ENCODE measurements around the gene FOXK1.

The FOXK1 gene

GRCh38 chr7:4734587-4735345, 52.7 kb downstream of the FOXK1 start:
- peaks cover 47% of the 10 kb centered on the region for H3K4me1 Mint-ChIP-seq
- H3K27ac Mint-ChIP-seq (ENCODE audit: low read depth): peak overlapping the region; percentile 3
- ATAC-seq (replicated peaks; ENCODE audit: extremely low read depth, poor library complexity, severe bottlenecking): no peak

GRCh38 chr7:4737300-4737699, 55.2 kb downstream of the FOXK1 start:
- ATAC-seq (replicated peaks; ENCODE audit: extremely low read depth, poor library complexity, severe bottlenecking): no peak
- H3K4me1 Mint-ChIP-seq: peaks cover 45% of the 10 kb centered on the region
- no peak for DNase-seq (ENCODE audit: low spot score in 2 of 2)

More at GRCh38 chr7:4734587-4735345, 52.7 kb downstream of the FOXK1 start:
- no peak for DNase-seq (ENCODE audit: low spot score in 2 of 2)
- H3K36me3 Mint-ChIP-seq (ENCODE audit: insufficient read depth): peaks cover 5% of the 10 kb centered on the region
- H3K27me3 Mint-ChIP-seq: no peaks in the 10 kb centered on the region
- no peaks in the 10 kb centered on the region for H3K9me3 Mint-ChIP-seq
- peak overlapping the region; percentile 45 for H3K4me3 Mint-ChIP-seq

DNA sequence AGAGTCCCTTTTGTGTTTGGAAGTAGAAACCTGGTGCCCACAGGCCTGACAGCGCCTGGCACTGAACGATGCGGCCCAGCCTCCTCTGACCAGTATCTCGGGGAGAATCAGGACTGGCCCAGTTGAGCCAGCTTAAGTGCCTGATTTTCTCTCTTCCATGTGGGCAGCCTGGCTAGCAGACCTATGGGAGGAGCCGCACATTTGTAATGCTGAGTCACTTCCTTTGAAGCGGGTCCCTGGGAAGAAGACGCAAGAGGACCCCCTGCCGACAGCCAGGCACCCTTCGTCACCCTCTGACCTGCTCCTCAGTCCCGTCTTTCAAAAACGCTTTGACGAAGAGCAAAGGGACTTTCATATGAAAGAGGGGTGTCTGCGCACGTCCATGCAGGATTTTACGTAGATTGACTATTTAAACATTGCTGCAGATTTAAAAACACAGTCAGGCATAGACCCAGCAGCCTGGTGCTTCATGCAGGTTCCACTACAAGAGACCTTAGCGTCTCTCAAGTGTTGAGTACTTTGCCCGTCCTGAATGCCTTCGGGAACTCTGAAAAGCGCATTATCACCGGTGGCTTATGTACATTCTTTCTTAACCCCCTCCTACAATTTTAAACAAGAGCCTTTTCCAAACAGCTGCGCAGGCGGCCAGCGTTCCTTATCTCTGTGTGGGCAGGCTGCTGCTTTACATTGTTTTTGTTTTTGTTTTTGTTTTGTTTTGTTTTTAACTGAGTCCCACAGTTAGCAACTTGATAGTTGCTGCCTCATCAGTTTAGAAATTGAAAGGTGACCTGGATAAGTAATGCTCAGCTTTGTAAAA, 56.8 kb downstream of the FOXK1 start:
- DNase-seq (ENCODE audit: low spot score in 2 of 2): no peak
- H3K4me3 Mint-ChIP-seq: peak overlapping the region; percentile 20
- peak overlapping the region; percentile 74 for H3K27ac Mint-ChIP-seq (ENCODE audit: low read depth)
- peaks cover 14% of the 10 kb centered on the region for H3K36me3 Mint-ChIP-seq (ENCODE audit: insufficient read depth)
- H3K27me3 Mint-ChIP-seq: no peaks in the 10 kb centered on the region
- H3K9me3 Mint-ChIP-seq: no peaks in the 10 kb centered on the region
- no peak for ATAC-seq (replicated peaks; ENCODE audit: extremely low read depth, poor library complexity, severe bottlenecking)
- H3K4me1 Mint-ChIP-seq: peaks cover 38% of the 10 kb centered on the region

More at GRCh38 chr7:4737300-4737699, 55.2 kb downstream of the FOXK1 start:
- Mint-ChIP-seq H3K4me3 (no peak overlapping the region), H3K27me3 (no peaks in the 10 kb centered on the region), H3K36me3 (ENCODE audit: insufficient read depth) (peaks cover 12% of the 10 kb centered on the region), H3K9me3 (no peaks in the 10 kb centered on the region), H3K27ac (ENCODE audit: low read depth) (no peak overlapping the region)

DNA sequence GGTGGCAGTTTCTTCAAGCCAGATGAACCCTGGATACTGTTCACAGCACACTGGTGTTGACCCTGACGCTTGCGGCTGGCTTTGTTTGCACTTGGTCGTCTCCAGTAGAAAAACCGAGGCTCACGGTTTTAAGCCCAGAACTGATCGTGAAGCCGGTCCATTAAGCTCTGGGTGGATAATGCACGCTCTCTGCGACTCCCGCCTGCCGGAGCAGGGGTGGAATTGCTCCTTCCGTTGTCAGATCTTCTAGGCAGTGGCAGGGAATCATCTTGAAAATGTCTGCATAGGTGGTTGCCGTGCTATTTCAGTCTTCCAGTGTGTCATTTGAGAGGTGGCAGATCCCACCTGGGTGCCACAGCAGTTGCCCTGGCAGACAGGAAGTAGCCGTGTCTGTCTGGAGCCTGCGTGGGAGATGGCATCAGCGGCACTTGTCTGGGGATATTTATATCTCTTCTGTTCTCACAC, 57.5 kb downstream of the FOXK1 start:
- H3K27ac Mint-ChIP-seq (ENCODE audit: low read depth): peak overlapping the region; percentile 74
- no peaks in the 10 kb centered on the region for H3K27me3 Mint-ChIP-seq
- peaks cover 13% of the 10 kb centered on the region for H3K36me3 Mint-ChIP-seq (ENCODE audit: insufficient read depth)
- H3K4me3 Mint-ChIP-seq: peak overlapping the region; percentile 20
- H3K4me1 Mint-ChIP-seq: peaks cover 38% of the 10 kb centered on the region
- no peak for ATAC-seq (replicated peaks; ENCODE audit: extremely low read depth, poor library complexity, severe bottlenecking)
- no peak for DNase-seq (ENCODE audit: low spot score in 2 of 2)
- no peaks in the 10 kb centered on the region for H3K9me3 Mint-ChIP-seq

DNA sequence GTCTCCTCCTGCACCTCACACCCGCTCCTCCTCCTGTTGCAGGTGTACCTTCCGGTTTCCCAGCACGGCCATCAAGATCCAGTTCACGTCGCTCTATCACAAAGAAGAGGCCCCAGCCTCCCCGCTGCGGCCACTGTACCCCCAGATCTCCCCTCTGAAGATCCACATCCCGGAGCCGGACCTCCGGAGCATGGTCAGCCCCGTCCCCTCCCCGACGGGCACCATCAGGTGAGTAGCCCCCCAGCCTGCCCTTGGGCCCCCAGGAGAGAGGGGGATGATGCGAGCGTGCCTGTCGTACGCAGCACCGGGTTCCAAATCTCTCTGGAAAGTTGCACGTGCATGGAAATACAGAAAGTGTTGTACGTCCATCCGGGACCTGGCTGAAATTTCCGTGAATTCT, 58.7 kb downstream of the FOXK1 start:
- H3K4me3 Mint-ChIP-seq: no peak overlapping the region
- H3K27ac Mint-ChIP-seq (ENCODE audit: low read depth): no peak overlapping the region
- no peak for ATAC-seq (replicated peaks; ENCODE audit: extremely low read depth, poor library complexity, severe bottlenecking)
- DNase-seq (ENCODE audit: low spot score in 2 of 2): no peak
- H3K27me3 Mint-ChIP-seq: no peaks in the 10 kb centered on the region
- H3K9me3 Mint-ChIP-seq: no peaks in the 10 kb centered on the region
- peaks cover 43% of the 10 kb centered on the region for H3K4me1 Mint-ChIP-seq
- H3K36me3 Mint-ChIP-seq (ENCODE audit: insufficient read depth): peaks cover 17% of the 10 kb centered on the region

GRCh38 chr7:4742051-4742573, 60.0 kb downstream of the FOXK1 start:
- peaks cover 42% of the 10 kb centered on the region for H3K4me1 Mint-ChIP-seq
- ATAC-seq (replicated peaks; ENCODE audit: extremely low read depth, poor library complexity, severe bottlenecking) (no peak), DNase-seq (ENCODE audit: low spot score in 2 of 2) (no peak)
- H3K27me3 Mint-ChIP-seq: no peaks in the 10 kb centered on the region
- H3K36me3 Mint-ChIP-seq (ENCODE audit: insufficient read depth): peaks cover 17% of the 10 kb centered on the region
- no peaks in the 10 kb centered on the region for H3K9me3 Mint-ChIP-seq
- no peak overlapping the region for H3K4me3 Mint-ChIP-seq
- peak overlapping the region; percentile 94 for H3K27ac Mint-ChIP-seq (ENCODE audit: low read depth)

- Mint-ChIP-seq H3K9me3 (no peaks in the 10 kb centered on the region), H3K4me3 (no peak overlapping the region), H3K36me3 (ENCODE audit: insufficient read depth) (peaks cover 17% of the 10 kb centered on the region), H3K4me1 (peaks cover 46% of the 10 kb centered on the region), H3K27ac (ENCODE audit: low read depth) (peak overlapping the region; percentile 94), H3K27me3 (no peaks in the 10 kb centered on the region)
- DNase-seq (ENCODE audit: low spot score in 2 of 2): no peak
- no peak for ATAC-seq (replicated peaks; ENCODE audit: extremely low read depth, poor library complexity, severe bottlenecking)
Measured at GRCh38 chr7:4742852-4743251, 60.8 kb downstream of the FOXK1 start.

DNA sequence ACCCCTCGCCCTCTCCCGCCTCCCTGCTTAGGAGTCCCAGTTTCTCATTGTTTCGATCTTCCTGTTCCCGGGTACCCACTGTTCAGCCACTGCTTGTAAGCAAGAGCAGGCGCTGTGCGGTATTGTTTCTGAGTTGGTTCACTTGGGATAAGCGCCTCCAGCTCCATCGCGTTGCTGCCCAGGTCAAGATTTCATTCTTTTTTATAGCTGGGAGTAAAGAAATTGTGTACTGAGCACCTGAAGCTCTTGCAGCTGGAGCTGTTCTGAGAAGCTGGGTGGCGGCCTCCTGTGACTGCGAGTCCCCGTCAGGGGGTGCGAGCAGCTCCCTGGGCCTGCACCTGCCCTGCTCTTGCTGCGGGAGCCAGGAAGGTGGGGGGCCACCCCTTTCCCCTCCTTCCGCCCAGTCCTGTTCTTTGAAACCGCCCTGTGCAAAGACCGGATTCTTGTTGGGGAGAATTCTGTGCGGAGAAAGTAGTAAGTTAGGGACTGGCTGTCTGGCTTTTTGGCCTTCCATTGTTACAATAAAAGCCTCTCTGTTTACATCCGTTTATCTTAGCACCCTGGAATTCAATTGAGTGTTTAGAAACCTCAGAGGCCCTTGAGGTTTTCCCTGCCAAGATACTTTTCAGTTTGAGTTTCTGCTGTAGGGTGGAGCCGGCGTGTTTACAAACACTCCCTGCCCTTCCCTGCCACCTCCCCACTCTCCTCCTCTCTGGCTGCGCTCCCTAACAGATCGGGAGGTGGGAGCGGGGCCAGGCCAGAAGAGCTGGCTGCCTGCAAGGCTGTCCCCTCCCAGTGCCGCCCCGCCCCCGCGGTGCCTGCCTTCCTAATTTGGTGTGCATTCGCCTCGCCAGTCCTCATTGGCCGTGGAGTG, 62.5 kb downstream of the FOXK1 start:
- ATAC-seq (replicated peaks; ENCODE audit: extremely low read depth, poor library complexity, severe bottlenecking) (peak; percentile 80), DNase-seq (ENCODE audit: low spot score in 2 of 2) (peak; percentile 52 to 55)
- peaks cover 20% of the 10 kb centered on the region for H3K36me3 Mint-ChIP-seq (ENCODE audit: insufficient read depth)
- peak overlapping the region; percentile 80 for H3K4me3 Mint-ChIP-seq
- peak overlapping the region; percentile 94 for H3K27ac Mint-ChIP-seq (ENCODE audit: low read depth)
- H3K9me3 Mint-ChIP-seq: no peaks in the 10 kb centered on the region
- H3K27me3 Mint-ChIP-seq: no peaks in the 10 kb centered on the region
- H3K4me1 Mint-ChIP-seq: peaks cover 53% of the 10 kb centered on the region

- ATAC-seq (replicated peaks; ENCODE audit: extremely low read depth, poor library complexity, severe bottlenecking) (peak; percentile 57), DNase-seq (ENCODE audit: low spot score in 2 of 2) (no peak)
- H3K27me3 Mint-ChIP-seq: no peaks in the 10 kb centered on the region
- peak overlapping the region; percentile 94 for H3K27ac Mint-ChIP-seq (ENCODE audit: low read depth)
- H3K9me3 Mint-ChIP-seq: no peaks in the 10 kb centered on the region
- H3K36me3 Mint-ChIP-seq (ENCODE audit: insufficient read depth): peaks cover 18% of the 10 kb centered on the region
- H3K4me3 Mint-ChIP-seq: peak overlapping the region; percentile 80
- peaks cover 50% of the 10 kb centered on the region for H3K4me1 Mint-ChIP-seq
Measured at GRCh38 chr7:4745265-4745919, 63.3 kb downstream of the FOXK1 start.

DNA sequence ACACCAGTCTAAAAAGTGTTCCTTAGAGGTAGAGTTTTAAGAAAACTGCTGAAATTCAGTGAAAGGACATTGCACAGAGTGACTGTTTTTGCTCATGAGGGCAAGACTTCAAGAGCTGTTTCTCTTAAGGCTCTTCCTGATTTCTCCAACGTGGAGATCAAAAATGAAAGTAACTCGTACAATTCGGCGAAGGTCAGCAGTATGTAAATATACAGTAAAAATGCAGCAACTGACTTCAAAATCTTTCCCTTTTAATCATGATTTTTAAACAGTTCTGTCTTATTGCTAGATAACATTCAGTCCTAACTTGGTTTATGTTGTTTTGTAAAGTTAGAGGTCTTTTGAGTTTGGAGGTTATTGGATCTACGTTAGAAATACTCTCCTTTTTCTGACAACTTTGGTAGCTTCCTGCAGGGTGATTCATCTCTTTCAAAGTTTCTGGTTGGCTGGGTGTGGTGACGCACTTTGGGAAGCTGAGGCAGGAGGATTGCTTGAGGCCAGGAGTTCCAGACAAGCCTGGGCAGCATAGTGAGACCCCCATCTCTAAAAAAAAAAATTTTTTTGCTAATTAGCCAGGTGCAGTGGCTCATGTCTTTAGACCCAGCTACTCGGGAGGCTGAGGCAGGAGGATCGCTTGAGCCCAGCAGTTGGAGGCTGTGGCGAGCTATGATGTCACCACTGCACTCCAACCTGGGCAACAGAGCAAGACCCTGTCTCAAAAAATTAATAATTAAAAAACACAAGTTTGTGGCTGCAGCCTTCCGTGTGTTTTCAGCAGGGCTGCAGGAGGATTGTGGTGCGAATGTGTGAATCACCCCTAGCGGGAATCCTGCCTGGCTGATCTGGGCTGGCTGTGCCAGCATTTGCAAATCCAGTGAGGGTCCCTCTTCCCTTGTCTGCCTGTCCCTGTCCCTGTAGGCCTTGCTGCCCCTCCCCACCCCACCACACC, 64.2 kb downstream of the FOXK1 start:
- no peak for DNase-seq (ENCODE audit: low spot score in 2 of 2)
- Mint-ChIP-seq H3K4me3 (peak overlapping the region; percentile 80), H3K9me3 (no peaks in the 10 kb centered on the region), H3K36me3 (ENCODE audit: insufficient read depth) (peaks cover 17% of the 10 kb centered on the region), H3K27ac (ENCODE audit: low read depth) (peak overlapping the region; percentile 94), H3K27me3 (no peaks in the 10 kb centered on the region), H3K4me1 (peaks cover 50% of the 10 kb centered on the region)
- no peak for ATAC-seq (replicated peaks; ENCODE audit: extremely low read depth, poor library complexity, severe bottlenecking)

DNA sequence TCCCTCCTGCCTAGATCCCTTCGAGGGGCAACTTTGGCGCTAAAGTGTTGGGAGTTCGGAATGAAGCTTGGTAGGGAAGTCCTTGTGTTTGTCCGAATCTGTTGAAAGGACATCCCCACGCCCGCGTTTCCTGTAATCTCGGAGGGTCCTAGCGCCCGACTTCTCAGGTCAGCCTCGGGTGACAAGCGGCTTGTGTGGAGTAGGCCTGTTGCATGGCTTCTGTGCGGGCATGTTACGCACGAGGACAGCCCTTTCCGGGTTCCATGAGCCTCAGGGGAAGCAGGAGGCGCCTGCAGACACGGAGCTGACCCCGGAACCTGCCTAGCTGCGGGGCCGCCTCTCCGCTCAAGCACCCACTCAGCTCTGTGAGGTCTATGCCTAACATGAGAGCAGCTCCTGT, 64.9 kb downstream of the FOXK1 start:
- Mint-ChIP-seq H3K27me3 (no peaks in the 10 kb centered on the region), H3K4me3 (peak overlapping the region; percentile 80), H3K4me1 (peaks cover 50% of the 10 kb centered on the region), H3K9me3 (no peaks in the 10 kb centered on the region), H3K27ac (ENCODE audit: low read depth) (peak overlapping the region; percentile 80), H3K36me3 (ENCODE audit: insufficient read depth) (peaks cover 14% of the 10 kb centered on the region)
- DNase-seq (ENCODE audit: low spot score in 2 of 2): no peak
- no peak for ATAC-seq (replicated peaks; ENCODE audit: extremely low read depth, poor library complexity, severe bottlenecking)
